HL-60/S4 treated with retinoic acid at 250 ng/mL for 4 days and 3 days (cell line): ENCODE measurements around the gene GOPC.

Source experiments
- in situ Hi-C: fragments of 300-500 bp; cut with MboI; formaldehyde crosslinking; loops from 2 replicates; pipeline ENCODE4 v1.7.0; 2022; ENCODE audit warnings: low sequenced_read_pairs

The GOPC gene

GRCh38 chr6:117597755-117598154 lies 4.6 kb downstream of the GOPC start:
- in situ Hi-C loops: no loop called here

GRCh38 chr6:117595099-117595923 lies 7.0 kb downstream of the GOPC start:
- in situ Hi-C loops: no loop called here

GRCh38 chr6:117592983-117593759 lies 9.1 kb downstream of the GOPC start:
- in situ Hi-C loops: no loop called here

GRCh38 chr6:117591405-117591804 lies 10.9 kb downstream of the GOPC start:
- in situ Hi-C loops: no loop called here

- in situ Hi-C loops: no loop called here
Measured at GRCh38 chr6:117590447-117590846, 11.9 kb downstream of the GOPC start.

GRCh38 chr6:117585647-117586046 lies 16.7 kb downstream of the GOPC start:
- in situ Hi-C loops: no loop called here

- in situ Hi-C loops: no loop called here
Measured at GRCh38 chr6:117574198-117574597, 28.1 kb downstream of the GOPC start.

- in situ Hi-C loops: no loop called here
Measured at GRCh38 chr6:117573006-117573680, 29.2 kb downstream of the GOPC start.

- in situ Hi-C loops: no loop called here
Measured at GRCh38 chr6:117568831-117569410, 33.4 kb downstream of the GOPC start.

GRCh38 chr6:117568247-117568646 lies 34.1 kb downstream of the GOPC start:
- in situ Hi-C loops: no loop called here

GRCh38 chr6:117564681-117565080 lies 37.6 kb downstream of the GOPC start:
- in situ Hi-C loops: no loop called here

- in situ Hi-C loops: no loop called here
Measured at GRCh38 chr6:117561128-117561527, 41.2 kb downstream of the GOPC start.

GRCh38 chr6:117559299-117559698 lies 43.0 kb downstream of the GOPC start:
- in situ Hi-C loops: no loop called here

GRCh38 chr6:117558818-117559217 lies 43.5 kb downstream of the GOPC start:
- in situ Hi-C loops: no loop called here

GRCh38 chr6:117557951-117558350 lies 44.4 kb downstream of the GOPC start:
- in situ Hi-C loops: no loop called here

GRCh38 chr6:117555882-117556498 lies 46.3 kb downstream of the GOPC start:
- in situ Hi-C loops: no loop called here

GRCh38 chr6:117555262-117555849 lies 47.0 kb downstream of the GOPC start:
- in situ Hi-C loops: no loop called here

- in situ Hi-C loops: no loop called here
Measured at GRCh38 chr6:117553142-117553541, 49.2 kb downstream of the GOPC start.

- in situ Hi-C loops: no loop called here
Measured at GRCh38 chr6:117552618-117553017, 49.7 kb downstream of the GOPC start.

- in situ Hi-C loops: no loop called here
Measured at GRCh38 chr6:117550618-117551242, 51.6 kb downstream of the GOPC start.
